Stimulated activated CD4-positive, alpha-beta T cell treated with anti-CD3 and anti-CD28 coated beads, Interleukin-15, amount 100 ng/mL, for 24 hours (primary cell): Measurements from ENCODE around the gene CLN3.
"Not testable (repeated sequence)": the region's sequence is repeated elsewhere in the genome, so short reads cannot be mapped to it uniquely, and the experiment has no call there.

ENCODE experiments used
- DNase-seq: peaks from one replicate; pipeline ENCODE4 v3.0.0-alpha.2; 2020

The CLN3 gene

DNA sequence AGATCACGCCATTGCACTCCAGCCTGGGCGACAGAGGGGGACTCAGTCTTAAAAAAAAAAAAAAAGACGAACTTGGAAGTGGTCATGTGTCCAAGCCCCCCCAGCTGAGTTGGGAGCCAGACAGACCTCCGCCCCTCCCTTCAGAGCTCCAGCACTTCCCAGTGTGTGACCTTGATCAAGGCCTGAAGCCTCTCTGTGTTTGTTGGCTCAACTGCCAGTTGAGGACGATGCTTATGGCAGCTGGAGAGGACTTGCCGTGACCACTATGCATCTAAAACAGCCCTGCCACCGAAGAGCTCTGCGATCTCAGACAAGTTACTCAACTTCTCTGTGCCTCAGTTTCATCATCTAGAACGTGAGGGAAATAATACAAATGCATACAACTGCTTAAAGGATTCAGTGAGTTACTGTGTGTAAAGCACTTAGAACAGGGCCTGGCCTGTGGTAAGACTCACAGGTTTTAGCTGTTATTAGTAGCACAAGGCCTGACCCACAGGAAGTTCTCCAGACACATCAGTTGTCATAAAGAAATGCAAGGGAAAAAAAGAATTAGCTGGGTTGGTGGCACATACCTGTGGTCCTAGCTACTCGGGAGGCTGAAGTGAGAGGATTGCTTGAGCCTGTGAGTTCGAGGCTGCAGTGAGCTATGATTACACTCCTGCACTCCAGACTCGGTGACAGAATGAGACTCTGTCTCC lies 21.8 kb upstream of the CLN3 start:
- DNase-seq: no peak

DNA sequence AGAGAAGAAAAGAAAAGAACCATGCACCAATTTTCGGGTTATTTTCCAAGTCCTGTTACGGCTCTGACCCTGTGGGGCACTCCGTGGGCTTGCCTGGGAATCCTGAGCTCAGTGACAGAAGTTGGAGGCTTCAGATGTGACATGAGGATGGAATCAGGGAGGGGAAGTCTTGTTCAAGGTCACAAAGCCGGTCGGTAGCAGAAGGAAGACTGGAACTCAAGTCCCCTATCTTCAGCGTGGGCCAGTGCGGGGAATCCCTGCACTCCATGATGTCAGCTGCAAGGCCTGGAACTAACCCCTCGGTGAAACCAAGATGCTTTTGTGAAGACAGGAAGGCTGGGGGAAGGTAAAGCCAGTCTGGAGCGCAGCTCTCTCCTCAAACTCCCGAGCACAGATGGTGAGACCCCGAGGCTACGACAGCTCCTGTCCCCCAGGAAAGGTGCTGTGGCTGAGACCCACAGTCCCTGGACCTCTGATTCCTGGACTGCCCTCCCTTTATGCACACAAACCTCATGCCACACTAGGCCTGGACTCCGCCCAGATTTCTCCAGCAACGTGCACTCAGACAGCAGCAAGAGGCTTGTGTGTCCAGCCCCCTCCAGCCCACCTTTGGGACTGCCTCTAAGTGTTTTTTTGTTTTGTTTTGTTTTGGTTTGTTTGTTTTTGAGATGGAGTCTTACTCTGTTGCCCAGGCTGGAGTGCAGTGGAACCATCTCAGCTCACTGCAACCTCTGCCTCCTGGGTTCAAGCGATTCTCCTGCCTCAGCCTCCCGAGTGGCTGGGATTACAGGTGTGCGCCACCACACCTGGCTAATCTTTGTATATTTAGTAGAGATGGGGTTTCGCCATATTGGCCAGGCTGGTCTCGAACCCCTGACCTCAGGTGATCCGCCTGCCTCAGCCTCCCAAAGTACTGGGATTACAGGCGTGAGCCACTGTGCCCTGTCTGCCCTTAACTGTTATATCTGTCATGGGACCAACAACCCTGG lies 20.2 kb upstream of the CLN3 start:
- DNase-seq: no peak

GRCh38 chr16:28511031-28511430 lies 19.2 kb upstream of the CLN3 start:
- no peak for DNase-seq

- no peak for DNase-seq
Observed at GRCh38 chr16:28505489-28506137, 13.7 kb upstream of the CLN3 start.

GRCh38 chr16:28504707-28505404 lies 13.0 kb upstream of the CLN3 start:
- no peak for DNase-seq

GRCh38 chr16:28503470-28504259 lies 11.8 kb upstream of the CLN3 start:
- DNase-seq: no peak

DNA sequence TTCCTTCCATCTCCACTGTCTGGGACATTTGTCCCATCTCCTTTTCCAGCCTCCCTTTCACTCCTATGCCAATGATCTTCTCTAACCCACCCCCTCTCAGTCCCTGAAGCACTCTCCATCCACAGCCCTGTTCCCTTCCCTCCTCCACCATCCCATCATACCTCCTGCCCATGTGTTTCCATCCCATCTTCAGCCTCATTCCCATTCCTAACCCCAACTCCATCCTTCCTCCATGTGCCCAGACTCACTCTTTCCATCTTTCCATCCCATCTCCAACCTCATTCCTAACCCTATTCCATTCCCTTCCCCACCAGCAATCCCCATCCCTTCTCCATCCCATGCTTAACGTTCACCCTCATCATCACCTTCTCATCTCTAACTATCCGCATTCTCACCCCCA lies 10.4 kb upstream of the CLN3 start:
- no peak for DNase-seq

DNA sequence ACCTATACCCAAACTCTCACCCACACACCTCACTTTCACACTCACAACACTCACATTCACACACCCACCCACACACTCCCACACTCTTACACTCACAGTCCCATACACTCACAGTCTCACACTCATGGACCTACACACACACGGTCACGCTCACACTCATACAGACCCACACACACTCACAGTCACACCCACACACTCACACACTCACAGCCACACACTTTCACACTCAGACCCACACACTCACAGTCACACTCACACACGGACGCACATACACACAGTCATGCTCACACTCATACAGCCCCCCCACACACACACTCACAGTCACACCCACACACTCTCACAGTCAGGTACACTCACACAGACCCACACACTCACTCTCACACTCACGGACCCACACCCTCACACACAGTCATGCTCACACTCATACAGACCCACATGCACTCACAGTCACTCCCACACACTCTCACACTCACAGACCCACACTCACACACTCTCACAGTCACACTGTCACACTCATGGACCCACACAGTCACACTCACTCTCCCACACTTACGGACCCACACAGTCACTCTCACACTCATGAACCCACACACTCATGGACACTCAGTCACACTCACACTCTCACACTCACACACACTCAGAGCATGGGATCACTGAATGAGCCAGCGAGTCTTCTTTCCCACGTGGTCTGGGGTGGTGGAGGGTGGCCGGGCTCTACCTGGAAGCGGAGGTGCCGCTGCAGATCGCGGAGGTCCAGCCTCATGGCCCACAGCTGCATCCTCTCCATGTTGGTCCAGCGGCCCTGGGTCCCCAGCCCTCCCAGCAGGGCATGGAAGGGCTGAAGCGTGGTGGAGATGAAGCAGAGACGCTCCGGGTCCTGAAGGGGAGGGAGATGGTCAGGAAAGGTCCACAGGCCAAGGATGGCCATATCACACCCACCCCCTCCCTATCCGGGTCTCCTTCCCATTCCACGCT lies 9.7 kb upstream of the CLN3 start:
- no peak for DNase-seq

- DNase-seq: not testable (repeated sequence)
Observed at GRCh38 chr16:28500476-28501180, 8.8 kb upstream of the CLN3 start.

GRCh38 chr16:28499854-28500253 lies 8.0 kb upstream of the CLN3 start:
- no peak for DNase-seq

- DNase-seq: no peak
Observed at GRCh38 chr16:28498666-28499381, 7.0 kb upstream of the CLN3 start.

DNA sequence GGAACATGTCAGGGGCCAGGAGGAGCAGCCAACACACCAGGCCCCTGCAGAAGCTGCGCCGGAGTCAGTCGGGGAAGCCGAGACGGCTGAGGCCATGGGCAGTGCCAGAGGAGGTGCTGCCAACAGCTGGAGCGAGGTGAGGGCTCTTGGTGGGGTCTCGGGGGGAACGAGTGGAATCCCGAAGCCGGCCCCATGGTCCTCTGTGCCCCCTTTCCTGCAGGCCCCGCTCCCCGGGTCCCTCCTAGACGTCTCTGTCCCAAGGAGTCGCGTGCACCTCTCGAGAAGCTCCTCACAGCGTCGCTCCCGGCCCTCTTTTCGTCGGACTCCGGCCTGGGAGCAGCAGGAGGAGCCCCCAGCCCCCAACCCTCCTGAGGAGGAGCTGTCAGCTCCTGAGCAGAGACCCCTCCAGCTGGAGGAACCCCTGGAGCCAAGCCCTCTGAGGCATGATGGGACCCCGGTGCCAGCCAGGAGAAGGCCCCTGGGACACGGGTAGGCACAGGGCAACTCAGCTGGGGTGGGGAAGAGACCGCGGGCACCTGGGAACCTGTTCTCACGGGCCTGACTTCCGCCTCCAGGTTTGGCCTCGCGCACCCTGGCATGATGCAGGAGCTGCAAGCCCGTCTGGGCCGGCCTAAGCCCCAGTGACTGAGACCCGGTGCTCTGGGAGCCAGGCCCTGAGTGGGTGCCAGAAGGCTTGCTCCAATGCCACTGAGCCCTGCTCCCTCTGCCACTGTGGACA lies 6.2 kb upstream of the CLN3 start:
- DNase-seq: no peak

- no peak for DNase-seq
Observed at GRCh38 chr16:28497386-28497785, 5.5 kb upstream of the CLN3 start.

GRCh38 chr16:28496844-28497243 lies 5.0 kb upstream of the CLN3 start:
- no peak for DNase-seq

DNA sequence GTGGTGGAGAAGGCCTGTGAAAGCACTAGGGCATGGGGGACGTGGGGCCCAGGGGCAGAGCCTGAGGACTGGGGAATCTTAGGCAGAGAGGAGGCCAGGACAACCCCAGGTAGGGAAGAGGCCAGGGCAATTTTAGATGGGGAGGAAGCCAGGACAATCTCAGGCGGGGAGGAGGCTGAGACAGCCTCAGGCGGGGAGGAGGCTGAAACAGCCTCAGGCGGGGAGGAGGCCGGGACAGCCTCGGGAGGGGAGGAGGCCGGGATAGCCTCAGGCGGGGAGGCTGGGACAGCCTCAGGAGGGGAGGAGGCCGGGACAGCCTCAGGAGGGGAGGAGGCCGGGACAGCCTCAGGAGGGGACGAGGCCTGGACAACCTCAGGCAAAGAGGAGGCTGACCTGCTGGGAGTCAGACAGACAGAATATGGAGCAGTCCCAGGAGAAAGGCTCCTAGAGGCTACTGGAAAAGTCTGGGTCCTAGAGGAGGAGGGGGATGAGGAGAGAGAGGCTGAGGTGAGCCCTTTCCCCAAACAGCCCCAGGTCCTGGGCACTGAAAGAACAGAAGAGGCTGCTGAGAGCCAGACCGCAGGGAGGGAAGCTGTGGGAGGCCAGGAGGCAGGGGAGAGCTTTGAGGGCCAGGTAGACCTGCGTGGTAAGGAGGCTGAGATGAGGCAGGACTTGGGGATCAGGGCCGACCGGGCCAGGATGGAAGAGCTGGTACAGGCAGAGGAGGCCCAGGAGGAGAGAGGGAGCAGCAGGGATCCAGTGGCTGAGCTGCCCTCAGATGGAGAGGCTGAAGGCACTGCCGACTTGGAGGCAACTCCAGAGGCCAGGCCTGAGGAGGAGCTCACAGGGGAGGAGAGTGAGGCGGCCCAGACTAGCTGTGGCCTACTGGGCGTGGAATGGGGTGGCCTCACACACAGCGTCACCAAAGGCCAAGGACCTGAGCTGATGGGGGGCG lies 4.2 kb upstream of the CLN3 start:
- DNase-seq: no peak

GRCh38 chr16:28495098-28495793 lies 3.4 kb upstream of the CLN3 start:
- no peak for DNase-seq
